D341Med (cell line): ENCODE data around the gene ST6GALNAC1.
A peak's percentile ranks its signal among the peaks of the same experiment; 100 is the strongest.

Source experiments
- DNase-seq: peaks from one replicate; pipeline ENCODE4 v3.0.0; 2012; ENCODE audit warnings: low spot score

ST6GALNAC1 gene, protein sequence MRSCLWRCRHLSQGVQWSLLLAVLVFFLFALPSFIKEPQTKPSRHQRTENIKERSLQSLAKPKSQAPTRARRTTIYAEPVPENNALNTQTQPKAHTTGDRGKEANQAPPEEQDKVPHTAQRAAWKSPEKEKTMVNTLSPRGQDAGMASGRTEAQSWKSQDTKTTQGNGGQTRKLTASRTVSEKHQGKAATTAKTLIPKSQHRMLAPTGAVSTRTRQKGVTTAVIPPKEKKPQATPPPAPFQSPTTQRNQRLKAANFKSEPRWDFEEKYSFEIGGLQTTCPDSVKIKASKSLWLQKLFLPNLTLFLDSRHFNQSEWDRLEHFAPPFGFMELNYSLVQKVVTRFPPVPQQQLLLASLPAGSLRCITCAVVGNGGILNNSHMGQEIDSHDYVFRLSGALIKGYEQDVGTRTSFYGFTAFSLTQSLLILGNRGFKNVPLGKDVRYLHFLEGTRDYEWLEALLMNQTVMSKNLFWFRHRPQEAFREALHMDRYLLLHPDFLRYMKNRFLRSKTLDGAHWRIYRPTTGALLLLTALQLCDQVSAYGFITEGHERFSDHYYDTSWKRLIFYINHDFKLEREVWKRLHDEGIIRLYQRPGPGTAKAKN

DNA sequence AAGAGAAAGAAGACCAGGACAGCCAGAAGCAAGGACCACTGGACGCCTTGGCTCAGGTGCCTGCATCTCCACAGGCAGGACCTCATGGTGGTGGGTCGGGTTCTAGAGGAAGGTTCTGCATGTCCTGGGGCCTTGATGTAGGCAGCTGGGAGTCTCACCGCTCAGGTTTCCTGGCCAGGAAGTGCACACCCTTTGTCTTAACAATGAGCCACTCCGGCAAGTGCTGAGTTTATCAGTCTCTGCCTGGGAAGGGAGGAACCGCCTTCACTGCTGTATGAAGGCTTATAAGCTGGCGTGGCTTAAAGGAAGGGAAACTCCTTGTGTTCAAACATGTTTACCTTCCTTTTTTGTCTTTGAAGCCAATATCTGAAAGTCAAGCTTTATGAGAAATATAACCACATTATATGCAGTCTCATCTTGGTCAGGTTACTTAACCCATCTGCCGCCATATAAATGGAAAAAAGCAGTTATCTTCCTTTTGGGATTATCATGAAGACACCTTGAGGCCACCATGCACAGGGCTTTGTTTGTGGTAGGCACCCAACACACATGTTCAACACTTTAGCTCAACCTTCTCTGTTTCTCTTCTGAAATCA, at the start of gene ST6GALNAC1:
TSS of gene ST6GALNAC1 (minus strand) at position 205 of the 596 bp plus-strand sequence. CDS start at position 86, 119 bp downstream.
- no peak for DNase-seq

DNA sequence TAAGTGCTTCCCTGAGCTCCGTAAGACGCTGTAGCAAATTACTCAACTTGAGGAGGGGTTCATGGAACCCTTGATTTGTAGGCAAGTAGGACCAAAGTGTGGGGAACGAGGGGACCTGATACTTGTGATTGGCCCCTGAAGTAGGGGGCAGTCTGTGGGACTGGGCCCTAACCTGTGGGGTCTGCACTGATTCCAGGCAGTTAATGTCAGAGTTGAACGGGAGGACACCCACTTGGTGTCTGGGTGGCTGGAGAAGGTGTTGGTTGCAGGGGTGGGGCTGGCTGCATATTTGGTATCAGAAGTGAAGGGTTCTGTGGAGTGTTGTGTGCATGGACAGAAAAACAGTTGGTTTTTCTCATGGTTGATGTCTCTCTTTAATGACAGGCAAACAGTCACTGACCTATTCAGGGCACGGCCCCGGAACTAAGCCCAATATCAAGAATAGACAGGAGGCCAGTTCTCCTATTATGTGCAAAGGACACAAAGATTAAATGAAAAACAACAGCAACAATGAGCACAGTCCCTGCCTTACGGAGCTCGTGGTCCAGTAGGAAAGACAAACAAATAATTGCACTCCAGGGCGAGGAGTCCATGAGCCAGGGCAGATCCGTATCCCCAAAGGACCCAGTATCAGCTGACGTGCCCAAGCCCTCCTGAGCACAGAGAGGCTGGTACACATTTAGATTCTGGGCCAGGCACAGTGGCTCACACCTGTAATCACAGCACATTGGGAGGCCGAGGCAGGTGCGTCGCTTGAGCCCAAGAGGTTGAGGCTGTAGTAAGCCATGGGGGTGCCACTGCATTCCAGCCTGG, 48.0 kb upstream of the ST6GALNAC1 start:
- DNase-seq, result no peak

DNA sequence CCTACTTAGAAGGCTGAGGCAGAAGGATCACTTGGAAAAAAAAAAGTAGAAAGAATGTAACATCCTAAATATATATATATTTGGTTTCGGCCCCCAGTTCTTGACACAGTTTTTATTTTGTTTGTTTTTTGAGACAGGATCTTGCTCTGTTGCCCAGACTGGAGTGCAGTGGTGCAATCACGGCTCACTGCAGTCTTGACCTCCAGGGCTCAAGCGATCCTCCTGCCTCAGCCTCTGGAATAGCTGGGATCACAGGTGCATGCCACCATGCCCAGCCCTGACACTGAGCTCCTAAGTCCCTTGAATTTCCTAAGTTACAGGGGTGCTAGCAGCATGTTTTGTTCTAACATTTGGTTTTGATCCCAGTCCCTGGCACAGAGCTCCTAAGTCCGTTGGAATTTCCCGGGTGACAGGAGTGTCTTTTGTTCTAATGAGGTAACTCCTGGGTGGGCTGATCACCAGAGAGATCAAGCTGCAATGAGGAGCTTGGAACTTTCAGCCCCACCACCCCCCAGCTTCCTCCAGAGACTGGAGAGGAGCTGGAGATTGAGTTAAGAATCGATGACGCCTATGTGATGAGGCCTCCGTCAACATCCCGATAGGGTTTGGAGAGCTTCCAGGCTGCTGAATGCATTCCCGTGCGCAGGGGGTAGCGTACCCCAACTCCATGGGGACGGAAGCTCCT, 47.2 kb upstream of the ST6GALNAC1 start:
- DNase-seq, result no peak

DNA sequence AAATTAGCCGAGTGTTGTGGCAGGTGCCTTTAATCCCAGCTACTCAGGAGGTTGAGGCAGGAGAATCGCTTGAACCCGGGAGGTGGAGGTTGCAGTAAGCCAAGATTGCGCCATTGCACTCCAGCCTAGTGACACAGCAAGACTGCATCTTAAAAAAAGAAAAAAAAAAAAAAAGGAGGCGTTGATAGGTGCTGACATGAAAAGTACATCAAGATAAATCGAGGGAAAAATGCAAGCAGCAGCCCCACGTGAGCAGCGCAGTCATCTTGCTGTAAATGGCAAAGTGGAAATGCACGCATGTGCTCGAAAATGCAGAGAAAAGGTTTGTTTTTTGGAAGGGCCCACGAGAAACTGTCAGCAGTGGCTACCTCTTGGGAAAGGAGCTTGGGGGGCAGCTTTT, 46.3 kb upstream of the ST6GALNAC1 start:
- DNase-seq, result no peak

DNA sequence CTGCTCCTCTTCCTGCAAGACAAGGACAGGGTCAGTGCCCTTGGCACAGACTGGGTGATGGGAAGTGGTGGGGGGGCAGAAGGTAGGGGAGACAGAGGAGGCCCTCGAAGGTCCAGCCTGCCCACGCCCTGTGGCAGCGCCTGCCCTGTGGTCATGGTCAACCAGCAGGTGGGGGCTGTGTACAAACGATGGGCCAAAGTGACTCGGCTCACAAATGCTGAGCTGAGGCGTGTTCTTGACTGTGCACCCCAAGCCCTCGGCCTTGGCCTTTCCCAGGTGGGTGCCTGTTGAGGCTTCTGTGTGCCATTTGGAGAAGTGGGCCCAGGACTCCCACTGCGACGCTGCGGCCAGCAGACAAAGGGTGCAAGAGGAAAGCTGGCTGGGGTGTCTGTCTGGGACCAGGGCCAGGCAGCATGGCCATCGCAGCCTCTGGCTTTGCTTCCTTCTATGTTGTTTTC, 44.6 kb upstream of the ST6GALNAC1 start:
- no peak for DNase-seq

DNA sequence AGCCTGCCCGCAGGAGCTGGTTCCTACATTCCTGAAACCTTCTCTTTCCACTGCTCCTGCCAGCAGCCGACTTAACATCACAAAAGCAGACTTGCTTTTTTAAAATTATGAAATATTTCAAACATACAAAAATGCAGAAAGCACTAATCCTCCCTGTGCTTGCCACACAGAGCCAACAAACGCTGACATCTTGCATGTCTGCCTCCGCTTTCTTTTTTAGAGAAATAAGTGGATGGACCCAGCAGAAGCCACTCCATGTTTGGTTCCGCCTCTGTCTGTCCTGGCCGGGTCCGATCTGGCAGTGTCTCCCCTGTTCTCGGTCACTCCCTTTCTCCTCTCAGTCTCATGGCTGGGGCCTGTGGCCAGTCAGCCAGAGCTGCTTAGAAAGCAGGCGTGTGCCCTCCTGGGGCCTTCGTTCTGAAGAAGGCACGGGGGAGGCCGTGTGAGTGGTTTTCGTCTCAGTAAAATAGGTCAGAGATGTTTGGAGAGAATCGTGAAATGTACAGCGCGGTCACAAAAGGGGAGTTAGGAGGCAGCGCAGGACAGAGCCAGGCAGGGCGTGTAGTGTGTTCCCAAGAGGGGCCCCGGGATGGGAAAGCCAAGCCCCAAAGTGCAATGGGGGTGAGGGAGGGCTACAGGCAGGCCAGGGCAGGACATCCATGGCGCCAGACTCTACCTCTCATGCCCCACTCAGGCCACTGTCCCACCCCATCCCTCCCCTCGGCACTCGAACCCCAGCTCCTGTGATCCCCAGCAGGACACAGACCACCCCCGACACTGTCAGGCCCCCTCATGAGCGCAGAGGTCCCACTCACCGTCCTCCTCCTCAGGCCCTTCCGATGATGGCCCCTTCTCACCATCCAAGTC, 44.0 kb upstream of the ST6GALNAC1 start:
- DNase-seq, result no peak

DNA sequence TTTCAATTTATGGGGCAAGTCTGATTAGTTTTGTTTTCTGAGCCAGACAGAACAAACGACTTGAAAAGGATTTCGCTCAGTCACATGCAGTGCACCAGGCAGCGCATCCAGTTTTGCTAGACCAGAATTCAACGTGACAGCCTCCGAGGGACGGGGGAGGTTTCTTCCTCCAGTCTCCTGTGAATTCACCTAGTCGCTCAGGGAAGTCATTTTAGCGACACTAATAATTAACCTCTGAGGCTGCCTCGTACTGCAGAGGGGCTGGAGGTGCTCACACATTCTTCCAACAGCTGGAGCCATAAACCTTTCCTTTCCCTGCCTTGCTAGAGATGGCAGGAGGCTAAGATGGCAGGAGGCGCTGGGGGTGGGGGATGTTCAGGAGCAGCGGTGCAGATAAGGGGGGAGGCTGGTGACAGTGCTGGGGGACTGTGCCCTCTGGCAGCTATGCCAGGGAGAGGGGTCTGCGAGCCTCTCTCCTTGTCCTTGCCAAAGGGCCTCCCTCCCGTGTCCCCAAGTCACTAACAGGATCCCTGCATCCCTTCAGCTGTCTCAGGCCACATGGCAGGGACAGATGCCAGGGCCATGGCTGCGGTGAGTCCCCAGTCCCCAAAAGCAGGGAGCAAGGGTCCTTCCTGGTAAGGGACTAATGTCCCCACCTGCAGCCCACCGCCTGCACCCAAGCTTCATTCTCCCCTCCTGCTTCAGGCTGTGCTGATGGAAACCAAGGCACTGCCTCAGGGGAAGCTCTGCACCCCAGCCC, 43.2 kb upstream of the ST6GALNAC1 start:
- no peak for DNase-seq

DNA sequence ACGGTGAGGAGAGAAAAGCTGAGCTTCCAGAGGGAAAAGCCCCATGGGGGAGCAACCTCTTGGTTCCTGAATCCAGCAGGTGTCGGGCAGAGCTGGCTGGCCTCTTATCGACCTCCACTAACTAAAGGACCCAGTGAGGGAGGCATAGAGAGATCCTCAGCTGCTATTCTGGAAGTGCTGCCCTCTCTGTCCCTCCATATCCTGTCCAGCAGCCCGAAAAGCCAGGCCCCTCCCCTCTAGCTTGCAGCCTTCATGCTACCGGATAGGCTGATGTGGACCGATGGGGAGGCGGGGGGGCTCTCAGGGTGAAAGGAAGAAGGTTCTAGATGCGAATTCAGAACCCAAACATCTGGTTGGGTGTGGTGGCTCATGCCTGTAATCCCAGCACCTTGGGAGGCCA, 42.3 kb upstream of the ST6GALNAC1 start:
- no peak for DNase-seq

DNA sequence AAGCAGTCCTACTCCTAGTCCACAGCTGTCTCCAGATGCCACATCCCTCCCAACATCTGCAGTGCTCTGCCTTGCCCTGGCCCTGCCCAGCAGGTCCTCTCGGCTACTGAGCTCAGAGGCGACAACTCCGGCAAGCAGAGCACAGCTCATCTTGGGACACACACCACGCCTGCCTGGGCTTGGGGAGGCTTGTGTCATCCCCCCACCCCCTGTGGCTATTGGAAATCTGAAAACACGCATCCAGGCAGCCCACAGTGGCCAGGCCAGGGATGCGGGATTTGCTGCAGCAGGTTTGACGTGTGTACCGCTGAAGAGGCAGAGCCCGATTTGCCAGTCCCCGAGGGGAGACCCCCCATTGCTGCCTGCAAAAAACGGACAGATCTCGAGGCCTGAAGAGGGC, 41.8 kb upstream of the ST6GALNAC1 start:
- DNase-seq, result no peak

DNA sequence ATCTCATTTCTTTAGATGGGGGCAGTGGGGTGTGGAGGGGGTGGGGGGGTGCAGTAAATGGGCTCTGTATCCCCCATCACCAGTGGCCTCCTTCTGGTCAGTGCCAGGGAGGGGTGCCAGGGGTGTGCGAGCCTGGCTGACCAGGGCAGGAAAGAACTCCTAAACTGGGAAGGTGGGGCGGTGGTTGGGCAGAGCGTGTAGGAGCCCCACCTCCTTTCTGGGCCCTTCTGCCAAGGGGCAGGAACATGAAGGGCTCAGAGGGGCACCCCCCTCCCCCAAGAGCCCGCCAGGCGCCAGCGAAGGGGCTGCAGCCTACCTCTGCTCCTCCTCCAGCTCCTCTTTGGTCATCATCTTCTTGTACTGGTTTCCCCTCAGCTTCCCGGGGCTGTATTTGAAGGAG, 41.2 kb upstream of the ST6GALNAC1 start:
- no peak for DNase-seq

DNA sequence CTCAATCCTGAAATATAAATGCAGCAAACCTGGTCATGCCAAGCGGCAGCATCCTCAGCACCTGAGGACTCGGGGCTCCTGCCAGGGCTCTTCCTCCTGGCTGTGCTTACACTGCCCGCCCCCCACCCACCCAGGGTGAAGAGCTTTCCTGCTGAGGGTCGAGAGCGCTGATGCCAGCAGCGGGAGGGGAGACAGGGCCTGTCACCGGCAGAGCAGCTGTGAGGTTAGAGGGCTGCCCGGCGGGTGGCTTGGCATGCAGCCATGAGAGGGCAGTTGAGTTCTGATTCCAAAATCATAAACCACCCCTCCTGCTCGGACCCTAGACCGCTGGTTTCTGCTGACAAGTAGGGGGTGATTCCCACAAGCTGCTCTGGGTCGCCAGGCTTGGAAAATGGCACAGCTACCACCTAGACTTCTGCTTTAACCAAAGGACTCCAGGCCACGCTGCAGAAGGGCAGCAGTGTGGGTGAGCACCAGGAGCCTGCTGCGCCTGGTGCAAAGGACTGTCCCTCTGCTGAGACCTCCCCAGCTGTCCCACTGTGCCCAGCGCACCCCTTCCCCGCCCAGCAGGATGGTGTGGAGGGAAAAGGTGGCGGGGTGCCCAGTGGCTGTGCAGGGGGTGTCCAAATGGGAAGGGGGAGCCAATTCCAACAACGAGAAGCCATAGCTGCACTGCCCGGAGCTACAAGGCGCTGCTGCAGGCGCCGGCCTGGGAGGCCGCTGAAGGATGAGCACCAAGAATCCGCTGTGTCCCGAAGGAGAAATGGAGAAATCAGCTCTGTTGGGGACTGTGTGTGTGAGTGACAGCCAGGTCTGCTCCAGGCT, 40.6 kb upstream of the ST6GALNAC1 start:
- no peak for DNase-seq

DNA sequence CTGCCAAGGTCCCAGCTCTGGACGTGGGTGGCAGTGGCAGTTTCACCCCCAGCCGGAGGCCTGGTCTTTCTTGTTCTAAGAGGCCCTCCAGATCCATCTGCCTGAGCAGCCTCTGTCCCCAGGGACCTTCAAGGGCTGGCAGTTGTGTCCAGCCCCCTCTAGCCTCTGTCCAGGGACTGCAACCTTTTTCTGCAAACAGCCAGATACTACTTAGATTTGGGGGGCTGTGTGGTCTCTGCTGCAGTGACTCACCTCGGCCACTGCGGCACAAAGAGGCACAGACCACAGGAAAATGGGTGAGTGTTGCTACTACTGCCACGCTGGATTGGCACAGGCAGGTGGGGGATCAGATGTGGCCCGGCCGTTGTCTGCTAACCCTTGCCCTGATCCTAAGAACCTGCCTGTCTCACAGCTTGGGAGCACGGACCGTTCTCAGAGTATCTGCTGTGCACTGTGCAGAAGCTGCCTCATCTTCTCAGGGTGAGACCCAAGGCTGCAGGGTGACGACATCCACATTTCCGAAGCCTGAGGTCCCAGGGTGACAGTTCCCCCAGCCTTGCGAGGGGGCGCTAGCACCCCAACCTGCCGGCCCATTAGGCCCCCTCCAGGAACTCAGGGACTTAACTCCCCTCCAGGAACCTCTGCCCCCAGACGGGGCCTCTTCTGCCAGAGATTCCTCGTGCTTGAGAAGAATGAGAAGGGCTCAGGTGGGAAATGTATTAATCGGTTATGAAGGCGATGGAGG, 39.6 kb upstream of the ST6GALNAC1 start:
- no peak for DNase-seq

DNA sequence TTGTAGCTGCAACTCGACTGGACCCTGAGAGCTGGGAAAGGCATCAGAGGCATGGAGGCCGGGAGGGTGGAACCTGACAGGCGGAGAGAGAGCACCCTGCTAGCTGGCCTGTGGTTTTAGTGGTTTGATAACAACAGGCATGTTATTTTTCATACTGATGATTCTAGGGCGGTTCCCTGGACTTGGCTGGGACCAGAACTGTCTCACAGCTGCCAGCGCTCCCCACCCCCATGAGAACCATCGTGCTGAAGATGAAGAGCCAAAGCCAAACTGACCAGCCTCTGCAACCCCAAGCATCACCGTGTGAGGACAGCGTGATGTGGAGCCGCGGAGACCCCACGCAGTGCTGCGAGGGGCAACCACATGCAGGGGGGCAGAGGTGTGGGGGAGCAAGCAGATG, 38.7 kb upstream of the ST6GALNAC1 start:
- DNase-seq, result no peak

DNA sequence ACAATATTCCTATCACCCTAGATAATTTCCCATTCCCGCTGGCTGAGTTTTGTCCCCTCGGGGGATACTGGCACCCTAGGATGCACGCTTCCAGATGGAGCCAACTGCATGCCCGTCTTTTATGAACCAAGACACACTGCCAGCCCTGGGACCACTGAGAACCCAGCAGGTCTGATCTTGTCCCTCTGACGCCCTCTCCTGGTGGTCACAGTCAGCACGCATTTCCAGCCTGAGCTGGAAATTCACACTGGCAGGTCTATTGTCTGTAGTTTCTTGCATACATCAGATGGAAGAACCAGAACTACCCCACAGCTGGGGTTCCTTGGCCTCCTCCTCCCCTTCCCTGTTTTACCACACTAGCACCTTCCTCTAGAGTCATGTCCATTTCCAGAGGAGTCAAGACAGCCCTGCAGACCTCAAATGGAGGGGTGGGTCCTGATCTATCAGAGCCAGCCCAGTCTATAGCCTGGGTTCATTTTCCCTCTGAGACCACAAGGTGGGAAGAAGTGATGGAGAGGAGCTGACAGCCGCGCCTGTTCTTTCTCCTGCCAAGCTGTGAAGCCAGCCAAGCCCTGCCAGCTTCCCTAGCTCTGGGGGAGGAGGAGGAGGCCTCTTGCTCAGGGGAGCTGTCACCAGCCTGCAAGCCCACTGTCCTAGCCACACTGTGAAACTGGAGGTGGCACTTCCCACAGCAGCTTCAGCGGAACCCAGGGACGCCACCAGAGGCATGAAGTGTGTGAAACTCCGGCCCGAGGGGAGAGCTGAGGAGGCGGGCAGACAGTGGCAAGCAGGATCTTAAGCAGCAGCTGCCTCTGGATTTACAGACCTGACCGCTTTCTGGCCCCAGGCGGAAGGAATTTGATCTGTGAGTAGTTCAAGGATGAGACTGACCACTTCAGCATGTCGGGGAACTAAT, 37.9 kb upstream of the ST6GALNAC1 start:
- peak; percentile 90 for DNase-seq

DNA sequence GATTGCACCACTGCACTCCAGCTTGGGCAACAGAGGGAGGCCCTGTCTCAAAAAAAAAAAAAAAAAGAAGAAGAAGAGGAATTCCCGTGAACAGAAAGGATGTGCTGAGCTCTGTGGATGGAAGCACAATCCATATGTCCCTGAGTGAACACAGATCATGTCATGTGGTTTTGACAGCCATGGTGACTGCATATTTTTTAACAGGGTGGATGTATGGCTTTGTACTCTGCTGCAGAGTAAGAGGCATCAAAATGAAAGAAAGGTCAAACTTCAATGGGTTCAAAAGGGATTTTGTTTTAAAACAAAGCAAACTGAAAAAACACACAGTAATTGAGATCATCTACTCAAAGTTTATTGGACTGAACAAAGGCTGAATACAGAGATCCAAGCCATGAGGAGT, 35.7 kb upstream of the ST6GALNAC1 start:
- DNase-seq, result no peak

DNA sequence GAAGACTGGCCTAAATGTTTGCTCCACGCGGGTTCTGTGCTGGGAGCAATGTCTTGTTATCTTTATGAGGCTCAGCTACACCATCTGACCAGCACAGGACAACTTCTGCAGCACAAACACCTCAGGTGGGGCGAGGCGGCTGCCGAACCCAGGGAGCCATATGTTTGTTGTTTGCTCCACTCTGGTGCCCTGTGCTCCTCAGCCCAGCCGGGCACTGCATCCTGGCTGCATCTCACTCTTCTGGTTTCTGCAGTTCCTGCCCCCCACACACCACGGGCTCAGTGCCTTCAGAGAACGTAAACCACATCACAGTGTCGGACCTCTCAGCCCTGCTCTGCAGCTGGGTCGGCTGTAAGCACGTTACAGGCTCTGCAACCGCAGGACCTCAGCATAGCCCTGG, 34.8 kb upstream of the ST6GALNAC1 start:
- no peak for DNase-seq

DNA sequence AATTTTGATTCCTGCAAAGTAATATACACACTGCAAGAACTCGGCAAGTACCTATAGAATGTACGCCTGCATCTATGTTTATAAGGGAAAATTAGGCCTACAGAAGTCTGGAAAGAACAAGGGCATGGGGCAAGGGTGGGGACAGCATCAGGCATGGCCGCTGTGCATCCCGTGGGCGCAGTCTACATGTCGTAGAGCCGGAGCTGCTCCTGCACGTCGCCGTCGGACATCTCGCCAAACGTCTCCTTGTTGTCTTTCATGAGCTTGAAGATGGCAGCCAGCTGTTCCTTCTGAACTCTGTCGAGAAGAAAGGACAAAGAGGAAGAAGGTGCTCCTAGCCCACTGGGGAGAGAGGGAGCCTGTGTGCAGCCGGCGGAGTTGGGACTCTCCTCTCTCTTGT, 33.8 kb upstream of the ST6GALNAC1 start:
- DNase-seq, result no peak
